ENCODE data around the gene SUMO3. TPM values are rescaled to one million over a fixed set of nuclear protein-coding genes. Genes with fewer than 3 reads are reported as not detected.

The SUMO3 gene
- total RNA-seq, 3 donors from 2014 or later = 68.9 to 76.9 (median 69.4) TPM

DNA sequence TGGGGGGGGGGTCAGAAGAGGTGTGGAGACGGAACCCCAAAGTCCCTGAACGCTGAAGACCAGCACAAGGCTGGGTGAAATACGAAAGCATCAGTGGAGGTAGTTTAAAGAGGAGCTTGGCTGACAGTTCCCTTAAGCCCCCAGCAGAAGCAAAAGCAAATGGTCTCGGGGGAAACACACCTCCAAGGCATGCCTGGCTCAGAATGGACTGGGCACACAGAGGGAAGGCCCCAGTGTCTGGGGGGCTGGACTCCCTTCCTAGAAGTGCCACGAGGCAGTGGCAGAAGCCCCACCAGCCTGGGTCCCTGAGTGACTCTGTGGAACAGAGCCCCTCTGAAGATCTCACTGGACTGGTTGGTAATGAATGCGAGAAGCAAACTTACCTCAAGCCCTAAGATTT is 60.1 kb downstream of the SUMO3 start:
- no peaks in the 10 kb centered on the region for H3K36me3 ChIP-seq (ENCODE audit: low read depth)
- DNase-seq = no peak
- H3K4me1 ChIP-seq (ENCODE audit: low read depth) = peaks cover 6% of the 10 kb centered on the region
- no peak for ATAC-seq
- no peak overlapping the region for H3K4me3 ChIP-seq
- intact Hi-C loops (cut with DNase I, micrococcal nuclease) = no loop called here
- H3K9me3 ChIP-seq = no peaks in the 10 kb centered on the region
- TF ChIP-seq, protein P1, sequence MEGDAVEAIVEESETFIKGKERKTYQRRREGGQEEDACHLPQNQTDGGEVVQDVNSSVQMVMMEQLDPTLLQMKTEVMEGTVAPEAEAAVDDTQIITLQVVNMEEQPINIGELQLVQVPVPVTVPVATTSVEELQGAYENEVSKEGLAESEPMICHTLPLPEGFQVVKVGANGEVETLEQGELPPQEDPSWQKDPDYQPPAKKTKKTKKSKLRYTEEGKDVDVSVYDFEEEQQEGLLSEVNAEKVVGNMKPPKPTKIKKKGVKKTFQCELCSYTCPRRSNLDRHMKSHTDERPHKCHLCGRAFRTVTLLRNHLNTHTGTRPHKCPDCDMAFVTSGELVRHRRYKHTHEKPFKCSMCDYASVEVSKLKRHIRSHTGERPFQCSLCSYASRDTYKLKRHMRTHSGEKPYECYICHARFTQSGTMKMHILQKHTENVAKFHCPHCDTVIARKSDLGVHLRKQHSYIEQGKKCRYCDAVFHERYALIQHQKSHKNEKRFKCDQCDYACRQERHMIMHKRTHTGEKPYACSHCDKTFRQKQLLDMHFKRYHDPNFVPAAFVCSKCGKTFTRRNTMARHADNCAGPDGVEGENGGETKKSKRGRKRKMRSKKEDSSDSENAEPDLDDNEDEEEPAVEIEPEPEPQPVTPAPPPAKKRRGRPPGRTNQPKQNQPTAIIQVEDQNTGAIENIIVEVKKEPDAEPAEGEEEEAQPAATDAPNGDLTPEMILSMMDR (IDR thresholded peaks at IDR 0.05) = no peak

DNA sequence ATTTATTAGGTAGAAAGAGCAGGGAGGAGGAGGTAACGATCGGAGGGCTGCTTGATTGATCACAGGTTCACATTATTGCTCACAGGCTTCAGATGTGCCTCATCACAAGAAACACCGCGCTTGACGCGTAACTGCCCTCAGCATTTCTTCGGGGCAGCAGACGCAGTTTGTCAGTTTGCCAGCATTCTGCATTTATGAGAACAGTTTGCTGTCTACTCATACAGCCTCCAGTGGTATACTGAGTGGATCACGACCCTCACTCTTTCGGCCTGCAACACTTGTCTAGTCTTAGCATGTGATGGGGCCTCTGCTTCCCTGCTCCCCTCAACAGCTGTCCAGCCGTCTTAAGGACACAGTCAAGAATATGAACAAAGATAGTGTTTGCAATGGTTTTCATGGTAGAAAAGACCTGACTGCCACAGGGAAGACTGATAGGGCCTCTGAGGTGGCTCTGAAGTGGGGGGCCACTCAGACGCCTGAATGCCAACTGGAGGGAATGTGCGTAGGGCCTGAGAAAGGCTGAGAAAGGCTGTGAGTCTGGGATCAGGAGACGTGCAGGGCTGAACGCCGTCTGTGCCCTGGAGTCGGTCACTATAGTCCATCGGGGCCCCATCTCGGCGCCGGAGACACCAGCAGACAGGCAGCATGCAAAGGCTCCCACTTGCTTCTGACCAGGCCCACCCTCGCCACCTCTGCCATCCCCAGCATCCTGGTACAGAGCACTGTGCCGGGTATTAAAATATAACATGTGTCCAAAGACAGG is 61.3 kb downstream of the SUMO3 start:
- no peaks in the 10 kb centered on the region for H3K36me3 ChIP-seq (ENCODE audit: low read depth)
- ATAC-seq = no peak
- H3K9me3 ChIP-seq = no peaks in the 10 kb centered on the region
- TF ChIP-seq, protein P1 (IDR thresholded peaks at IDR 0.05) = no peak
- H3K4me3 ChIP-seq = no peak overlapping the region
- intact Hi-C loops (cut with DNase I, micrococcal nuclease) = no loop called here
- H3K4me1 ChIP-seq (ENCODE audit: low read depth) = peaks cover under 1% of the 10 kb centered on the region
- DNase-seq = no peak

Other genes with a start within 250 kb of the SUMO3 start
- not detected for gene KRTAP10-4, start 244.3 kb downstream of the SUMO3 start, total RNA-seq
- gene KRTAP10-5, start 237.5 kb downstream of the SUMO3 start, total RNA-seq = not detected
- gene KRTAP10-6, start 225.6 kb downstream of the SUMO3 start, total RNA-seq = not detected
- not detected for gene KRTAP10-7, start 217.5 kb downstream of the SUMO3 start, total RNA-seq
- gene KRTAP10-8, start 206.0 kb downstream of the SUMO3 start, total RNA-seq = not detected
- not detected for gene KRTAP10-9, start 191.0 kb downstream of the SUMO3 start, total RNA-seq
- gene KRTAP10-10, start 180.7 kb downstream of the SUMO3 start, total RNA-seq = not detected
- not detected for gene KRTAP10-11, start 171.6 kb downstream of the SUMO3 start, total RNA-seq
- not detected for gene KRTAP12-4, start 163.4 kb downstream of the SUMO3 start, total RNA-seq
- not detected for gene KRTAP12-3, start 160.1 kb downstream of the SUMO3 start, total RNA-seq
- not detected for gene KRTAP12-2, start 151.1 kb downstream of the SUMO3 start, total RNA-seq
- gene KRTAP12-1, start 135.9 kb downstream of the SUMO3 start, total RNA-seq = not detected
- not detected for gene KRTAP10-12, start 120.9 kb downstream of the SUMO3 start, total RNA-seq
- gene TSPEAR, start 106.5 kb downstream of the SUMO3 start, total RNA-seq = under 1 TPM in 1 of 3 donors, not detected in 2; 0.28 TPM
- gene UBE2G2, start 16.2 kb downstream of the SUMO3 start, total RNA-seq = 10 to 100 TPM; 64.2 to 85.4 (median 66.8) TPM
- gene PTTG1IP, start 55.6 kb upstream of the SUMO3 start, total RNA-seq = 100 to 1,000 TPM; 202 to 391 (median 286) TPM
- 10 to 100 TPM; 10.8 to 52.3 (median 51.1) TPM for gene ITGB2, start 102.8 kb upstream of the SUMO3 start, total RNA-seq
- 10 to 100 TPM; 19.8 to 42.2 (median 20.9) TPM for gene SLX9, start 122.0 kb upstream of the SUMO3 start, total RNA-seq